Measurements from ENCODE around the gene SLC39A13. TPM values are rescaled to one million over a fixed set of nuclear protein-coding genes. Genes with fewer than 3 reads are reported as not detected.

SLC39A13 gene
- 13.4 TPM for total RNA-seq

DNA sequence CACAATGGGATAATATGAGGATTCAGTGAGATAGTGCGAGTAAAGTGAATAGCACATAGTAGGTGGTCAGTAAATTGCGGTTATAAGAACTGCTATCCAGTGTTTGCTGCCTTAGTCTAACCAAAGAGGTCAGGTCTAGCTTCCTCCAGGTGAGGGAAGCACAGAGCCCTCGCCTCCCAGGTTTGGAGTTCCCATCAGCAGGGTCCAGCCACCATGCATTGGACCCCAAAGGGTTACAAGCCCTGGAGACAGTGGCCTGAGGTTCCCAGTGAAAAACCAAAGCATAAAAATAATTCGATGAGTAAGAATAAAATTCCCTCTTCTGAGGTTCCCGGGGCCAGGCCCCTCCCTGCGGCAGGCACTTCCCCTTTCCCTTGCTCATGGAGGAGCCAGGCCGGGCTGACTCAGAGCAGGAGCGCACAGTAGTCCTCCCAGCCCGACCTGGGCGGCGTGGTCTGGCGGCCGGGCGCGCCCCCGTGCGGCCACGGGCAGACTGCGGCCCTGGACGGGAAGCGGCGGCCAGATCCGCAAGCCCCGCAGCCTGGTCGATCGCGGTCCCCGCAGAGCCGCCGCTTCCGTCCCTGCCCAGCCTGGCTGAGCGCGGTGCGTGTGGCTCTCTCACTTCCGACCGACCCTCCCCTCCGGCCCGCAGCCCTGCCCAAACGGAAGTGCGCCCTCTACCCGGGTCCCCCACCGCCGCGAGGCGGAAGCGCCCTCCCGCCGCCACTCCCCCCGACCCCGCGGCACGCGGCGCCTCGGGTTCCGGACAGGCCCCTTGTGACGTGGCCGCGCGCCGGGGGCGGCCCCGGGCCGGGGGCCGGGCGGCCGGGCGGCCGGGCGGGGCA is at the start of gene SLC39A13:
SLC39A13 (plus strand) TSS at position 845 of the 845 bp plus-strand sequence. CDS start 1,505 bp downstream, outside the sequence.
- no peaks in the 10 kb centered on the region for H3K27me3 ChIP-seq (ENCODE audit: insufficient read depth, low read length)

GRCh38 chr11:47358731-47359051 is 49.7 kb upstream of the SLC39A13 start:
- H3K4me1 ChIP-seq (ENCODE audit: insufficient read depth, low read length): peaks cover 51% of the 10 kb centered on the region
- no peaks in the 10 kb centered on the region for H3K27me3 ChIP-seq (ENCODE audit: insufficient read depth, low read length)
- H3K9me3 ChIP-seq (ENCODE audit: low read depth, low read length): no peaks in the 10 kb centered on the region

More for the DNA sequence above, at the start of gene SLC39A13:
- H3K9me3 ChIP-seq (ENCODE audit: low read depth, low read length): no peaks in the 10 kb centered on the region
- H3K4me1 ChIP-seq (ENCODE audit: insufficient read depth, low read length): peaks cover 37% of the 10 kb centered on the region
- peak within 1 kb of the TSS; percentile 58 for H3K4me3 ChIP-seq (ENCODE audit: low read length)

DNA sequence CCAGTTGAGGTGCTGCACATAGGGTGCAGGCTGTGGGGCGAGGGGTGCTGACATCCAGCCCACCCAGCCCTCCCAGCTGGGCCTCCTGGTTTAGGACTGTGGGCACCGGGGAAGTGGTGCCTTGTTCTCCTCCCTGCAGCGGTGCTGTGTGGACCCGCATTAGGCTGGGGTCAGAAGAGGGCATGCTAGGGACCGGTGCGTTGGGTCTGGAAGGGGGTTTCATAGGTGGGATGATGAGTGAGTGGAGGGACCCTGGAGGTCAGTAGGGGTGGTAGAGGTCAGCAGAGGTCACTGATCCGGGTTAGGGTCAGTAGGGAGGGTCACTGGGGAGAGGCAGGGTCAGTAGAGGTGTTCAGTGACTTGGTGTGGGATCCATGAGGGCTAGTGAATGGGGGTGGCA is 49.2 kb upstream of the SLC39A13 start:
- Histone ChIP-seq H3K4me3 (ENCODE audit: low read length) (no peak overlapping the region), H3K27me3 (ENCODE audit: insufficient read depth, low read length) (no peaks in the 10 kb centered on the region), H3K4me1 (ENCODE audit: insufficient read depth, low read length) (peaks cover 53% of the 10 kb centered on the region), H3K9me3 (ENCODE audit: low read depth, low read length) (no peaks in the 10 kb centered on the region)

More at GRCh38 chr11:47358731-47359051, 49.7 kb upstream of the SLC39A13 start:
- H3K4me3 ChIP-seq (ENCODE audit: low read length): no peak overlapping the region

- Histone ChIP-seq H3K4me1 (ENCODE audit: insufficient read depth, low read length) (peaks cover 57% of the 10 kb centered on the region), H3K9me3 (ENCODE audit: low read depth, low read length) (no peaks in the 10 kb centered on the region), H3K4me3 (ENCODE audit: low read length) (no peak overlapping the region), H3K27me3 (ENCODE audit: insufficient read depth, low read length) (no peaks in the 10 kb centered on the region)
These were observed 48.8 kb upstream of the SLC39A13 start for GRCh38 chr11:47359586-47359985.

GRCh38 chr11:47360341-47360740 is 48.0 kb upstream of the SLC39A13 start:
- H3K4me1 ChIP-seq (ENCODE audit: insufficient read depth, low read length): peaks cover 64% of the 10 kb centered on the region
- no peak overlapping the region for H3K4me3 ChIP-seq (ENCODE audit: low read length)
- H3K9me3 ChIP-seq (ENCODE audit: low read depth, low read length): no peaks in the 10 kb centered on the region
- no peaks in the 10 kb centered on the region for H3K27me3 ChIP-seq (ENCODE audit: insufficient read depth, low read length)

GRCh38 chr11:47361419-47361818 is 47.0 kb upstream of the SLC39A13 start:
- Histone ChIP-seq H3K4me1 (ENCODE audit: insufficient read depth, low read length) (peaks cover 75% of the 10 kb centered on the region), H3K27me3 (ENCODE audit: insufficient read depth, low read length) (no peaks in the 10 kb centered on the region), H3K9me3 (ENCODE audit: low read depth, low read length) (no peaks in the 10 kb centered on the region), H3K4me3 (ENCODE audit: low read length) (no peak overlapping the region)

GRCh38 chr11:47366020-47366490 is 42.3 kb upstream of the SLC39A13 start:
- peaks cover 71% of the 10 kb centered on the region for H3K4me1 ChIP-seq (ENCODE audit: insufficient read depth, low read length)
- no peaks in the 10 kb centered on the region for H3K27me3 ChIP-seq (ENCODE audit: insufficient read depth, low read length)
- no peak overlapping the region for H3K4me3 ChIP-seq (ENCODE audit: low read length)
- no peaks in the 10 kb centered on the region for H3K9me3 ChIP-seq (ENCODE audit: low read depth, low read length)

DNA sequence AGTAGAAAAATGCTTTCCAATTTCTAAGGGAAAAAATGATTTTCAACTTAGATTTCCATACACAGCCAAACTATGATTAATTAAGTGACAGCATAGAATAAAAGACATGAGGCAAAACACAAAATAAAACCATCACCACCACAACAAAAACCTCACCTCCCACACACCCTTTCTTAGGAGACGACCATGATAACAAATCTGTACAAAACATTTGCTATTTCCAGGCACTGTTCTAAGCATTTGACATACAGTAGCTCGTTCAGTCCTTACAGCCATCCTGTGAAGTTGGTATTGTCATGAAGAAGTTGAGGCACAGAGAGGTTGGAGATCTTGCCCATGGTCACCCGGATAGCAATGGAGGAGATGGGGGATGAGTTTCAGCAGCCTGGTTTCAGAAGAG is 38.7 kb upstream of the SLC39A13 start:
- peaks cover 67% of the 10 kb centered on the region for H3K4me1 ChIP-seq (ENCODE audit: insufficient read depth, low read length)
- H3K4me3 ChIP-seq (ENCODE audit: low read length): no peak overlapping the region
- H3K27me3 ChIP-seq (ENCODE audit: insufficient read depth, low read length): no peaks in the 10 kb centered on the region
- no peaks in the 10 kb centered on the region for H3K9me3 ChIP-seq (ENCODE audit: low read depth, low read length)

GRCh38 chr11:47372422-47372821 is 36.0 kb upstream of the SLC39A13 start:
- Histone ChIP-seq H3K4me1 (ENCODE audit: insufficient read depth, low read length) (peaks cover 57% of the 10 kb centered on the region), H3K27me3 (ENCODE audit: insufficient read depth, low read length) (no peaks in the 10 kb centered on the region), H3K9me3 (ENCODE audit: low read depth, low read length) (no peaks in the 10 kb centered on the region), H3K4me3 (ENCODE audit: low read length) (no peak overlapping the region)

- no peaks in the 10 kb centered on the region for H3K27me3 ChIP-seq (ENCODE audit: insufficient read depth, low read length)
- H3K9me3 ChIP-seq (ENCODE audit: low read depth, low read length): no peaks in the 10 kb centered on the region
- H3K4me3 ChIP-seq (ENCODE audit: low read length): peak overlapping the region; percentile 85
- H3K4me1 ChIP-seq (ENCODE audit: insufficient read depth, low read length): peaks cover 58% of the 10 kb centered on the region
These were observed 34.3 kb upstream of the SLC39A13 start for GRCh38 chr11:47373876-47374719.

- Histone ChIP-seq H3K9me3 (ENCODE audit: low read depth, low read length) (no peaks in the 10 kb centered on the region), H3K4me1 (ENCODE audit: insufficient read depth, low read length) (peaks cover 61% of the 10 kb centered on the region), H3K27me3 (ENCODE audit: insufficient read depth, low read length) (no peaks in the 10 kb centered on the region), H3K4me3 (ENCODE audit: low read length) (peak overlapping the region; percentile 85)
These were observed 33.7 kb upstream of the SLC39A13 start for GRCh38 chr11:47374720-47375019.

DNA sequence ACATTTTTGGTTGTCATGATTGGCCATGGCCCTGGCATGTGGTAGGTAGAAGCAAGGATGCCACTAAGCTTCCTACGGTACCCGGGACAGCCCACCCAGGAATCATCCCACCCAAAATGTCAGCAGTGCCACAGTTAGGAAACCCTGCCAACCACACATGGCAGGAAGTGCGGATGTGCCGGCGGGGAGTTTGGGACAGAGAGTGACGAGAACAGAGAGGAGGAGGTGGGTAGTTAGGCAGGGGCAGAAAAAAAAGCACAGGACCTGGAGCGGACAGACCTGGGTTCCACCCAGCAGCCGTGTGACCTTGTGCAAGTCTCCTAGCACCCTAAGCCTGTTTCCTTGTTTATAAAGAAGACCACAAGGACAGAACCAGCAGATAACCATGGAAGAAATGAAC is 33.4 kb upstream of the SLC39A13 start:
- Histone ChIP-seq H3K9me3 (ENCODE audit: low read depth, low read length) (no peaks in the 10 kb centered on the region), H3K4me1 (ENCODE audit: insufficient read depth, low read length) (peaks cover 57% of the 10 kb centered on the region)

DNA sequence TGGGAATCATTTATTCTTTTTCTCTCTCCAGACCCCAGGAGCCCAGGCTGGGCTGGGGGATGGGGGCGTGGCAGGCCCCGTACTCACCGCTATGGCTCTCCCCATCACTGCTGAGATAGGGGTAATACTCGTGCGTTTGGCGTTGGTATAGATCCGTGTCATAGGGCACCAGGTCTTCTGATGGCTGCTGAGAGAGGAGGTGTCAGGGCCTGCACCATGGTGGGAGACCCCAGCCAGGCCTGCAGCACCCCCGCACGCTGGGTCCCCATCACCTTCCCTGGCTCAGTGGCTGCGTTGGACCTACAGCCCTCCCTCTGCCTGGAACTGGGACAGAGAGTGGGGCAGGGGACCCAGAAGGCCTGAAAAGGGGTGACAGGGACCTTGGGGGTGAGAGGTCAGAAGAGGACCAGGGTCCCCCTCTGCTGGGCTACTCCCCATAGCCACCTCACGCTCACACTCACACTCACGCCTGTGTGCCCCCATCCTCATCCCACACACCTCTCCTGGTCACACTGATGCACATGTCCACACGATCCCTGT is 32.8 kb upstream of the SLC39A13 start:
- Histone ChIP-seq H3K4me1 (ENCODE audit: insufficient read depth, low read length) (peaks cover 56% of the 10 kb centered on the region), H3K9me3 (ENCODE audit: low read depth, low read length) (no peaks in the 10 kb centered on the region), H3K4me3 (ENCODE audit: low read length) (peak overlapping the region; percentile 85), H3K27me3 (ENCODE audit: insufficient read depth, low read length) (no peaks in the 10 kb centered on the region)

More for the DNA sequence above, 33.4 kb upstream of the SLC39A13 start:
- peak overlapping the region; percentile 85 for H3K4me3 ChIP-seq (ENCODE audit: low read length)
- no peaks in the 10 kb centered on the region for H3K27me3 ChIP-seq (ENCODE audit: insufficient read depth, low read length)

- peaks cover 56% of the 10 kb centered on the region for H3K4me1 ChIP-seq (ENCODE audit: insufficient read depth, low read length)
- H3K9me3 ChIP-seq (ENCODE audit: low read depth, low read length): no peaks in the 10 kb centered on the region
- peak overlapping the region; percentile 85 for H3K4me3 ChIP-seq (ENCODE audit: low read length)
- no peaks in the 10 kb centered on the region for H3K27me3 ChIP-seq (ENCODE audit: insufficient read depth, low read length)
These were observed 32.3 kb upstream of the SLC39A13 start for GRCh38 chr11:47376107-47376524.

All from mononuclear cell (primary cell).